ENCODE measurements around the gene NCOR1.

The NCOR1 gene

DNA sequence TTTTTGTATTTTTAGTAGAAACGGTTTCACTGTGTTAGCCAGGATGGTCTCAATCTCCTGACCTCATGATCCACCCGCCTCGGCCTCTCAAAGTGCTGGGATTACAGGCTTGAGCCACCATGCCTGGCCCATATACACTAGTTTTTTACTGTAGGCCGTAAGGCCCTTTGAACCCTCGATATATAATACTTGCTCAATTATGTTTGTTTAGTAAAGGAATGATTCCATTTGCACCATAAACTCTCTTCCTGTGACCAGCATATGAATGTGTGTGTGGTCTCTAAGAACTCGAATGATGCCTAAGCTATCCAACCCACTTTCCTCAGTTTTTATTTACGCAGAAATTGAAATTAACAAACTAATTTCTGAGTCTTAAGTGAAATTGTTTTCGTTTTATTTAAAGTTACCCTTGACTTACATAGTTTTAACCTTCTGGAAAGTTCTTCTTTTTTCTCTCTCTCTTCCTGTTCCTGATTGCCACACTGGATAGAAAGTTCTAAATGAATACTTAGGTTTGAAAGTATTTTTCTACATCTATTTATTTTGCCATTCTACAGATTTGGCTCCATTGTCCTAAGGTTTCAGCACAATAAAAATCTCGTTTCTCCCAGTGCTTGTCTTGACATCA lies 39.6 kb upstream of the NCOR1 start:
- H3K4me3 ChIP-seq (ENCODE audit: control insufficient read depth in 1 of 7, extremely low read depth in 1 of 7, insufficient read depth in 4 of 7, low read depth in 2 of 7, low read length in 6 of 7) = no peak overlapping the region
- no peak overlapping the region for H3K27ac ChIP-seq (ENCODE audit: insufficient read depth in 1 of 2, low read depth in 1 of 2, low read length in 2 of 2, poor library complexity in 1 of 2, severe bottlenecking in 2 of 2)
- H3K4me1 ChIP-seq (ENCODE audit: control extremely low read depth in 1 of 4, control insufficient read depth in 4 of 4, insufficient read depth in 4 of 4, low read length in 3 of 4) = peaks cover 0 to 5% (median 0%) of the 10 kb centered on the region in 4 experiments
- no peak for DNase-seq
- WGBS (ENCODE audit: insufficient coverage) = 100% methylated on average over 4 of the region's 9 CpGs
- H3K36me3 ChIP-seq (ENCODE audit: control insufficient read depth in 4 of 4, insufficient read depth in 4 of 4, low read length in 3 of 4) = peaks cover 0 to 4% (median under 1%) of the 10 kb centered on the region in 4 experiments
- ChIA-PET POLR2A (no interaction called here), CTCF (interaction anchor here (1.0 kb wide), 1 partner anchor 267 kb away, joined by 3 read pairs; no protein-coding TSS in a partner anchor)
- H3K27me3 ChIP-seq (replicated peaks in 2 of 5; ENCODE audit: control insufficient read depth in 4 of 5, insufficient read depth in 5 of 5, low read length in 4 of 5) = no peaks in the 10 kb centered on the region
- H3K9me3 ChIP-seq (ENCODE audit: control extremely low read depth in 1 of 5, control insufficient read depth in 4 of 5, insufficient read depth in 2 of 5, low read depth in 1 of 5, low read length in 4 of 5) = peaks cover 0 to 2% (median 0%) of the 10 kb centered on the region in 5 experiments

DNA sequence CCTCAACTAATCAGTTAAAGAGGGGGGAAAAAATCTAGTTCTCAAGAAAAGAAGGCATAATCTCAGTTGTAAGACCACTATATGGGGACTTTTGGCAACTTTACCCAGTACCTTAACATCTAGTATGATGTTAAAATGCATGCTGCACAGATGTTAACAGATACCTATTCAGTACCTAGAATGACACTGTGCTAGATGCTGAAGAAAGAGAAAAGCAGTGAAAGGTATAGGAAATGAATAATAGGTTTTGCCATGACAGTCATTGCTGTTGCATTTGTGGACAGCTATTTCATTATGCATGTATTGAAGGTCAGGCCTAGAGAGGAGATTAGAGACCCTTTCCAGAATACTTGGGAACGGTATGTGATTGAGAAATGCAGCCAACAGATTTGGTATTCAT lies 36.2 kb upstream of the NCOR1 start:
- CTCF ChIA-PET = no interaction called here
- POLR2A ChIA-PET = no interaction called here
- peaks cover 0 to 5% (median 0%) of the 10 kb centered on the region in 4 experiments for H3K4me1 ChIP-seq (ENCODE audit: control extremely low read depth in 1 of 4, control insufficient read depth in 4 of 4, insufficient read depth in 4 of 4, low read length in 3 of 4)
- no peaks in the 10 kb centered on the region for H3K9me3 ChIP-seq (ENCODE audit: control extremely low read depth in 1 of 5, control insufficient read depth in 4 of 5, insufficient read depth in 2 of 5, low read depth in 1 of 5, low read length in 4 of 5)
- no peak overlapping the region for H3K27ac ChIP-seq (ENCODE audit: insufficient read depth in 1 of 2, low read depth in 1 of 2, low read length in 2 of 2, poor library complexity in 1 of 2, severe bottlenecking in 2 of 2)
- no peak for DNase-seq
- peaks cover 0 to 2% (median 0%) of the 10 kb centered on the region in 4 experiments for H3K36me3 ChIP-seq (ENCODE audit: control insufficient read depth in 4 of 4, insufficient read depth in 4 of 4, low read length in 3 of 4)
- no peak overlapping the region for H3K4me3 ChIP-seq (ENCODE audit: control insufficient read depth in 1 of 7, extremely low read depth in 1 of 7, insufficient read depth in 4 of 7, low read depth in 2 of 7, low read length in 6 of 7)
- no CpG with 5 or more reads among the region's 1 CpG for WGBS (ENCODE audit: insufficient coverage)
- no peaks in the 10 kb centered on the region for H3K27me3 ChIP-seq (replicated peaks in 2 of 5; ENCODE audit: control insufficient read depth in 4 of 5, insufficient read depth in 5 of 5, low read length in 4 of 5)

DNA sequence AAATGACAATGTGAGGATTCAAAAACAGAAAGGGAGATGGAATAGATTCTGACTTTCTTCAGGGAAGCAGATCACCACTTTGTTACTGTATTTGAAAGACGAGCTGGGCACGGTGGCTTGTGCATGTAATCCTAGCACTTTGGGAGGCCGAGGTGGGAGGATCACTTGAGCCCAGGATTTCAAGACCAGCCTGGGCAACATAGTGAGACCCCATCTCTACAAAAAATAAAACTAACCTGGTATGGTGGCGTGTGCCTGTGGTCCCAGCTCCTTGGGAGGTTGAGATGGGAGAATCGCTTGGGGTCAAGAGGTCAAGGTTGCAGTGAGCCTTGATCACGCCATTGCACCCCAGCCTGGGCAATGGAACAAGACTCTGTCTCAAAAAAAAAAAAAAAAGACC lies 35.7 kb upstream of the NCOR1 start:
- Histone ChIP-seq H3K27me3 (replicated peaks in 2 of 5; ENCODE audit: control insufficient read depth in 4 of 5, insufficient read depth in 5 of 5, low read length in 4 of 5) (no peaks in the 10 kb centered on the region), H3K27ac (ENCODE audit: insufficient read depth in 1 of 2, low read depth in 1 of 2, low read length in 2 of 2, poor library complexity in 1 of 2, severe bottlenecking in 2 of 2) (no peak overlapping the region), H3K36me3 (ENCODE audit: control insufficient read depth in 4 of 4, insufficient read depth in 4 of 4, low read length in 3 of 4) (peaks cover 0 to 2% (median 0%) of the 10 kb centered on the region in 4 experiments), H3K4me3 (ENCODE audit: control insufficient read depth in 1 of 7, extremely low read depth in 1 of 7, insufficient read depth in 4 of 7, low read depth in 2 of 7, low read length in 6 of 7) (no peak overlapping the region), H3K4me1 (ENCODE audit: control extremely low read depth in 1 of 4, control insufficient read depth in 4 of 4, insufficient read depth in 4 of 4, low read length in 3 of 4) (peaks cover 0 to 5% (median 0%) of the 10 kb centered on the region in 4 experiments), H3K9me3 (ENCODE audit: control extremely low read depth in 1 of 5, control insufficient read depth in 4 of 5, insufficient read depth in 2 of 5, low read depth in 1 of 5, low read length in 4 of 5) (no peaks in the 10 kb centered on the region)
- 100% methylated on average over 3 of the region's 6 CpGs for WGBS (ENCODE audit: insufficient coverage)
- DNase-seq = no peak
- ChIA-PET CTCF (interaction anchor here (0.8 kb wide), 1 partner anchor 9 kb away, joined by 3 read pairs; no protein-coding TSS in a partner anchor), POLR2A (no interaction called here)

DNA sequence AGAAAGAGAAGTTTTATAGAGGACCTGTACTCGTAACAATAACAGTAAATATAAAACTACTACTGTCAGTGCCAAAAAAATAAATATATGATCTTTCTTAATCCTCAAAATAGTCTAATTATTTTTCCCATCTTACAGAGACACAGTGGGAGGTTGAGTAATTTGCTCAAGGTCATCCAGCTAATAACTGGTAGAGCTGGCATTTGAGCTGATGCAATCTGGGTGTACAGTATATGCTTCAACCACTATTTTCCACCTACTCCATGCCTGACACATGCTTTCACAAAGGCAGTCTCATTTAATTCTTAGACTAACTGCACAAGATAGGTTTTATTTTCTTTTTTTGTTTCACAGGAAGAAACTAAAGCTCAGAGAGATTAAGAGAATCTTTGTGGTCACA lies 35.3 kb upstream of the NCOR1 start:
- no peak overlapping the region for H3K4me3 ChIP-seq (ENCODE audit: control insufficient read depth in 1 of 7, extremely low read depth in 1 of 7, insufficient read depth in 4 of 7, low read depth in 2 of 7, low read length in 6 of 7)
- ChIA-PET CTCF (interaction anchor here (0.8 kb wide), 1 partner anchor 8 kb away, joined by 3 read pairs; no protein-coding TSS in a partner anchor), POLR2A (no interaction called here)
- no peak for DNase-seq
- peaks cover 0 to 2% (median 0%) of the 10 kb centered on the region in 4 experiments for H3K36me3 ChIP-seq (ENCODE audit: control insufficient read depth in 4 of 4, insufficient read depth in 4 of 4, low read length in 3 of 4)
- H3K4me1 ChIP-seq (ENCODE audit: control extremely low read depth in 1 of 4, control insufficient read depth in 4 of 4, insufficient read depth in 4 of 4, low read length in 3 of 4) = peaks cover 0 to 3% (median 0%) of the 10 kb centered on the region in 4 experiments
- no CpG with 5 or more reads among the region's 1 CpG for WGBS (ENCODE audit: insufficient coverage)
- no peaks in the 10 kb centered on the region for H3K9me3 ChIP-seq (ENCODE audit: control extremely low read depth in 1 of 5, control insufficient read depth in 4 of 5, insufficient read depth in 2 of 5, low read depth in 1 of 5, low read length in 4 of 5)
- H3K27ac ChIP-seq (ENCODE audit: insufficient read depth in 1 of 2, low read depth in 1 of 2, low read length in 2 of 2, poor library complexity in 1 of 2, severe bottlenecking in 2 of 2) = no peak overlapping the region
- no peaks in the 10 kb centered on the region for H3K27me3 ChIP-seq (replicated peaks in 2 of 5; ENCODE audit: control insufficient read depth in 4 of 5, insufficient read depth in 5 of 5, low read length in 4 of 5)

DNA sequence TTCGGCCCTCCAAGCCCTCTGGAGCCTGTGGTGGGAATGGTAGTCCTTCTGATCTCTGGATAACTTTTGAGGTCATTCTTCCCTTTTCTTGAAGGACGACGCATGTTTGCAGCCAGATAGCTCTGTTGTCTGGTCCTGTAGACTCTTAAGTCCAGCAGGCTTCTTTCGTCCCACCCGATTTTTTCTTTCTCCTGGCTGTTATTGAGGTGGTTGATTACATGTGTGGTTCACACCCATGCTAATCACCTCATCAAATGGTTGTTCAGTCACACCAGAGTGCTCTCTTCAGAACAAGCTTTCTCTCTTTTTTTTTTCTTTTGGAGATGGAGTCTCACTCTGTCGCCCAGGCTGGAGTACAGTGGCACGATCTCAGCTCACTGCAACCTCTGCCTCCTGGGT lies 32.3 kb upstream of the NCOR1 start:
- ChIA-PET CTCF (no interaction called here), POLR2A (no interaction called here)
- WGBS (ENCODE audit: insufficient coverage) = 100% methylated on average over 2 of the region's 7 CpGs
- DNase-seq = no peak
- Histone ChIP-seq H3K9me3 (ENCODE audit: control extremely low read depth in 1 of 5, control insufficient read depth in 4 of 5, insufficient read depth in 2 of 5, low read depth in 1 of 5, low read length in 4 of 5) (no peaks in the 10 kb centered on the region), H3K27me3 (replicated peaks in 2 of 5; ENCODE audit: control insufficient read depth in 4 of 5, insufficient read depth in 5 of 5, low read length in 4 of 5) (no peaks in the 10 kb centered on the region), H3K4me3 (ENCODE audit: control insufficient read depth in 1 of 7, extremely low read depth in 1 of 7, insufficient read depth in 4 of 7, low read depth in 2 of 7, low read length in 6 of 7) (no peak overlapping the region), H3K36me3 (ENCODE audit: control insufficient read depth in 4 of 4, insufficient read depth in 4 of 4, low read length in 3 of 4) (peaks cover 0 to 2% (median 0%) of the 10 kb centered on the region in 4 experiments), H3K27ac (ENCODE audit: insufficient read depth in 1 of 2, low read depth in 1 of 2, low read length in 2 of 2, poor library complexity in 1 of 2, severe bottlenecking in 2 of 2) (no peak overlapping the region), H3K4me1 (ENCODE audit: control extremely low read depth in 1 of 4, control insufficient read depth in 4 of 4, insufficient read depth in 4 of 4, low read length in 3 of 4) (no peaks in the 10 kb centered on the region)

DNA sequence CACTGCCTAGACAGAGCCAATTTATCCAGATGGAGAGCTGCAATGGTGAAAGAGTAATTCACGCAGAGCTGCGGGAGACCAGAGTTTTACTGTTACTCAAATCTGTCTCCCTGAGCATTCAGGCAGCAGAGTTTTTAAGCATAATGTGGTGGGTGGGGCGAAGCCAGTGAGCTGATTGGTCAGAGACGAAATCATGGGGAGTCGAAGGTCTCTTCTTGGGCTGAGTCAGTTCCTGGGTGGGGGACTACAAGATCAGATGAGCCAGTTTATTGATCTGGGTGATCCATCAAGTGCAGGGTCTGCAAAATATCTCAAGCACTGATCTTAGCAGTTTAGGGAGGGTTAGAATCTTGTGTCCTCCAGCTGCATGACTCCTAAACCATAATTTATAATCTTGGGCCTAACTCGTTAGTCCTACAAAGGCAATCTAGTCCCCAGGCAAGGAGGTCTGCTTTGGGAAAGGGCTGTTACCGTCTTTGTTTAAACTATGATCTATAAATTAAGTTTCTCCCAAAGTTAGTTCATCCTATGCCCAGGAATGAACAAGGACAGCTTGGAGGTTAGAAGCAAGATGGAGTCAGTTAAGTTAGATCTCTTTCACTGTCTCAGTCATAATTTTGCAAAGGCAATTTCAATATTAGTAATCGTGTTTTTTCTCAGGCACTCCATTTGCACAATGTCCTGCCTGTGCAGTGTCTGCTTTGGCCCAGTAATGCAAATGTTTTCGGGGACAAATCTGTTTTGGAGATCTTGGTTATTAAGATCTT lies 28.6 kb upstream of the NCOR1 start:
- POLR2A ChIA-PET = no interaction called here
- Histone ChIP-seq H3K9me3 (ENCODE audit: control extremely low read depth in 1 of 5, control insufficient read depth in 4 of 5, insufficient read depth in 2 of 5, low read depth in 1 of 5, low read length in 4 of 5) (no peaks in the 10 kb centered on the region), H3K4me3 (ENCODE audit: control insufficient read depth in 1 of 7, extremely low read depth in 1 of 7, insufficient read depth in 4 of 7, low read depth in 2 of 7, low read length in 6 of 7) (no peak overlapping the region), H3K27me3 (replicated peaks in 2 of 5; ENCODE audit: control insufficient read depth in 4 of 5, insufficient read depth in 5 of 5, low read length in 4 of 5) (no peaks in the 10 kb centered on the region), H3K36me3 (ENCODE audit: control insufficient read depth in 4 of 4, insufficient read depth in 4 of 4, low read length in 3 of 4) (peaks cover 0 to 2% (median 0%) of the 10 kb centered on the region in 4 experiments), H3K27ac (ENCODE audit: insufficient read depth in 1 of 2, low read depth in 1 of 2, low read length in 2 of 2, poor library complexity in 1 of 2, severe bottlenecking in 2 of 2) (no peak overlapping the region), H3K4me1 (ENCODE audit: control extremely low read depth in 1 of 4, control insufficient read depth in 4 of 4, insufficient read depth in 4 of 4, low read length in 3 of 4) (no peaks in the 10 kb centered on the region)
- CTCF ChIA-PET = no interaction called here
- no peak for DNase-seq
- WGBS (ENCODE audit: insufficient coverage) = 93% methylated on average over 8 of the region's 9 CpGs

DNA sequence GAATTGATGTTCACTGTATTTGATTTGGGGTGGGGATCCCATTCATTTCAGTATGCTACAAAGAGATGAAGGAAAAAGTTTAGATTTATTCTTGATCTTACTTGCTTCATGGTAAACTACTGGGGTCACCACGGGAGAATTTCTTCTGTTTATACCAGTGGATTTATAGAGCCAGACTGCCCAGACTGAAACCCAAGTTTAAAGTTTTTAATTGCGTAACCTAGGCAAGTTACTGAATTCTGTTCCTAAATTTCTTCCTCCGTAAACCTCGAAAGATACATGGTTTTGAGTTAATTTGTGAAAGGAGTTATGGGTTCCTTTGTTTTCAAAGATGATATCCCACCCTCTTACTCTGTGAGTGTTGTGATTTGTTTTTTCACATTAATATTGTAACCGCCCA lies 28.1 kb upstream of the NCOR1 start:
- Histone ChIP-seq H3K36me3 (ENCODE audit: control insufficient read depth in 4 of 4, insufficient read depth in 4 of 4, low read length in 3 of 4) (no peaks in the 10 kb centered on the region), H3K27ac (ENCODE audit: insufficient read depth in 1 of 2, low read depth in 1 of 2, low read length in 2 of 2, poor library complexity in 1 of 2, severe bottlenecking in 2 of 2) (no peak overlapping the region), H3K27me3 (replicated peaks in 2 of 5; ENCODE audit: control insufficient read depth in 4 of 5, insufficient read depth in 5 of 5, low read length in 4 of 5) (no peaks in the 10 kb centered on the region), H3K4me1 (ENCODE audit: control extremely low read depth in 1 of 4, control insufficient read depth in 4 of 4, insufficient read depth in 4 of 4, low read length in 3 of 4) (no peaks in the 10 kb centered on the region), H3K4me3 (ENCODE audit: control insufficient read depth in 1 of 7, extremely low read depth in 1 of 7, insufficient read depth in 4 of 7, low read depth in 2 of 7, low read length in 6 of 7) (no peak overlapping the region), H3K9me3 (ENCODE audit: control extremely low read depth in 1 of 5, control insufficient read depth in 4 of 5, insufficient read depth in 2 of 5, low read depth in 1 of 5, low read length in 4 of 5) (no peaks in the 10 kb centered on the region)
- ChIA-PET CTCF (no interaction called here), POLR2A (no interaction called here)
- DNase-seq = no peak
- 100% methylated on average over 5 of the region's 5 CpGs for WGBS (ENCODE audit: insufficient coverage)

Data from common myeloid progenitor, CD34-positive (primary cell).